HCT116 (cell line): ENCODE results near the gene TJP1. TPM values are rescaled to one million over a fixed set of nuclear protein-coding genes. Genes with fewer than 3 reads are reported as not detected.

ENCODE experiments used
- ATAC-seq: fragments of 200-7000 bp; cut with Tn5 transposase; 2 replicates; pipeline ENCODE4 v1.9.1; 2020; ENCODE audit warnings: mild to moderate bottlenecking, moderate library complexity
- BruUV-seq: library from RNA; stranded (reverse); fragments of 400-500 nt; replicated peaks from 2 replicates; lab custom pipeline; 2021; lab: Mats Ljungman, UMichigan
- CTCF ChIA-PET: fragments of 300-600 bp; sonication (Branson Sonifier 250); formaldehyde crosslinking; loops from one replicate; lab custom pipeline; 2021; ENCODE audit warnings: antibody characterized with exemption; lab: Charles Lee
- POLR2A ChIA-PET: fragments of 300-600, 350-600 bp; sonication (Branson Sonifier 250); formaldehyde crosslinking; loops from one replicate; lab custom pipeline; 2021; ENCODE audit warnings: antibody characterized with exemption; lab: Charles Lee
- RAD21 ChIA-PET, 2 experiments: fragments of 300-600 bp; sonication (Branson Sonifier 250); formaldehyde crosslinking; loops; one replicate each; lab custom pipeline; 2023; ENCODE audit warnings: low total read pairs in 2 of 2; ENCODE audit not compliant: uncharacterized antibody in 2 of 2, unreplicated experiment in 2 of 2, low non-redundant PET in 1 of 2; lab: Charles Lee
- DNase-seq: peaks from one replicate; pipeline ENCODE4 v3.0.0-alpha.2; 2010; ENCODE audit warnings: low read depth, low spot score
- H2AFZ ChIP-seq: fragments of 200-600 bp; shearing (Covaris generic), sonication (generic); 2 replicates; pipeline ENCODE4 v1.6.1; 2017; ENCODE audit warnings: low read depth, mixed run types, mixed read lengths, antibody characterized with exemption, low read length; ENCODE audit not compliant: poor library complexity, severe bottlenecking
- H3K27ac ChIP-seq: 2 replicates; pipeline ENCODE4 v1.5.1; 2012; ENCODE audit warnings: low read depth, low read length
- H3K27me3 ChIP-seq: fragments of 200-600 bp; sonication (generic); 2 replicates; pipeline ENCODE4 v1.6.1; 2016; ENCODE audit warnings: mixed run types, low read length, mixed read lengths; ENCODE audit not compliant: insufficient read depth
- H3K36me3 ChIP-seq, 2 experiments: fragments of 200-500 bp in 1 of 2; fragments of 200-600 bp in 1 of 2; sonication (Bioruptor generic) in 1 of 2; sonication (generic) in 1 of 2; 2 replicates each; pipeline versions ENCODE4 v1.5.1 to v1.6.1; 2014 to 2016; ENCODE audit warnings: low read length in 2 of 2, inconsistent platforms in 1 of 2, mixed read lengths in 1 of 2, mixed run types in 1 of 2; ENCODE audit not compliant: insufficient read depth in 2 of 2, control insufficient read depth in 1 of 2
- H3K4me1 ChIP-seq, 2 experiments: fragments of 200-600 bp in 1 of 2; sonication (generic) in 1 of 2; 2 replicates each; pipeline versions ENCODE4 v1.5.1 to v1.6.1; 2012 to 2017; ENCODE audit warnings: low read length in 2 of 2, inconsistent platforms in 1 of 2, mild to moderate bottlenecking in 1 of 2, mixed read lengths in 1 of 2, mixed run types in 1 of 2, moderate library complexity in 1 of 2; ENCODE audit not compliant: insufficient read depth in 2 of 2, control insufficient read depth in 1 of 2
- H3K4me2 ChIP-seq: fragments of 200-600 bp; sonication (generic); 2 replicates; pipeline ENCODE4 v1.6.1; 2017; ENCODE audit warnings: mixed run types, low read length, mixed read lengths
- H3K4me3 ChIP-seq, 2 experiments: fragments of 200-600 bp in 1 of 2; sonication (generic) in 1 of 2; replicated peaks in 1 of 2; 2 replicates each; pipeline ENCODE4 v1.5.1; 2011 to 2016; ENCODE audit warnings: low read length in 2 of 2, control low read depth in 1 of 2, low read depth in 1 of 2, mild to moderate bottlenecking in 1 of 2, mixed read lengths in 1 of 2, mixed run types in 1 of 2
- H3K79me2 ChIP-seq: fragments of 200-600 bp; sonication (generic); 2 replicates; pipeline ENCODE4 v1.6.1; 2017; ENCODE audit warnings: mild to moderate bottlenecking, mixed run types, low read length, moderate library complexity, mixed read lengths; ENCODE audit not compliant: insufficient read depth
- H3K9ac ChIP-seq: fragments of 200-600 bp; sonication (generic); 2 replicates; pipeline ENCODE4 v1.6.1; 2016; ENCODE audit warnings: low read length, mixed read lengths
- H3K9me2 ChIP-seq: fragments of 200-600 bp; sonication (generic), shearing (Covaris generic); 2 replicates; pipeline ENCODE4 v1.6.1; 2017; ENCODE audit warnings: mixed run types, mild to moderate bottlenecking, moderate library complexity; ENCODE audit not compliant: insufficient read depth
- H3K9me3 ChIP-seq, 2 experiments: fragments of 200-500 bp in 1 of 2; fragments of 200-600 bp in 1 of 2; sonication (Bioruptor generic) in 1 of 2; sonication (generic) in 1 of 2; 2 replicates each; pipeline ENCODE4 v1.6.1; 2014 to 2017; ENCODE audit warnings: low read length in 2 of 2, mixed read lengths in 2 of 2, inconsistent platforms in 1 of 2, low read depth in 1 of 2, mild to moderate bottlenecking in 1 of 2, mixed run types in 1 of 2, moderate library complexity in 1 of 2; ENCODE audit not compliant: control insufficient read depth in 1 of 2, insufficient read depth in 1 of 2
- H4K20me1 ChIP-seq: fragments of 200-600 bp; sonication (generic), shearing (Covaris generic); 2 replicates; pipeline ENCODE4 v1.6.1; 2017; ENCODE audit warnings: mixed run types, mild to moderate bottlenecking, moderate library complexity; ENCODE audit not compliant: insufficient read depth
- CEBPB ChIP-seq: IDR thresholded peaks from 2 replicates; pipeline ENCODE4 v1.6.1; 2012; ENCODE audit warnings: low read depth
- EGR1 ChIP-seq: IDR thresholded peaks from 2 replicates; pipeline ENCODE4 v1.6.1; 2012; ENCODE audit warnings: low read depth
- EZH2 ChIP-seq: fragments of 200-600 bp; sonication (generic); IDR thresholded peaks from 2 replicates; pipeline ENCODE4 v1.6.1; 2017; ENCODE audit warnings: antibody characterized with exemption, mixed run types
- FOSL1 ChIP-seq: IDR thresholded peaks from 2 replicates; pipeline ENCODE4 v1.6.1; 2012; ENCODE audit warnings: low read depth
- JUND ChIP-seq: IDR thresholded peaks from 2 replicates; pipeline ENCODE4 v1.6.1; 2012
- POLR2A ChIP-seq: IDR thresholded peaks from 2 replicates; pipeline ENCODE4 v1.7.0; 2011; ENCODE audit warnings: borderline replicate concordance; ENCODE audit not compliant: insufficient read depth, insufficient read length; ENCODE audit errors: extremely low read depth
- SIN3A ChIP-seq: IDR thresholded peaks from 2 replicates; pipeline ENCODE4 v1.6.1; 2012; ENCODE audit warnings: low read depth
- ZBTB33 ChIP-seq: IDR thresholded peaks from 2 replicates; pipeline ENCODE4 v1.6.1; 2011; ENCODE audit warnings: mild to moderate bottlenecking, low read length, moderate library complexity; ENCODE audit not compliant: insufficient replicate concordance; ENCODE audit errors: extremely low read depth
- ZFX ChIP-seq: fragments of 450-650 bp; IDR thresholded peaks from 2 replicates; pipeline ENCODE4 v1.6.1; 2017
- ZNF274 ChIP-seq: fragments of 200-500 bp; sonication (Bioruptor generic); IDR thresholded peaks from 2 replicates; pipeline ENCODE4 v1.6.1; 2014; ENCODE audit warnings: mild to moderate bottlenecking, low read depth, low read length, inconsistent platforms
- intact Hi-C: fragments of 100-400 bp; cut with micrococcal nuclease; formaldehyde crosslinking; loops from 2 replicates; pipeline ENCODE4 v1.10.0; 2022
- total RNA-seq: library from RNA; stranded (reverse); gene quantifications from one replicate; pipeline ENCODE4 v1.2.1, GENCODE V29; 2021; ENCODE audit not compliant: unreplicated experiment

TJP1 gene
- total RNA-seq, 1 experiment from 2014 or later, result 83.6 TPM

GRCh38 chr15:29788433-29789034, 33.7 kb downstream of the TJP1 start:
- H3K4me3 ChIP-seq, result no peak overlapping the region
- no peak for DNase-seq
- peak; percentile 52; the same call in 1 of the 2 replicates for ATAC-seq
- H3K4me2 ChIP-seq, result peak overlapping the region; percentile 17; the same call in 1 of the 2 replicates
- H3K9ac ChIP-seq, result no peak overlapping the region
- H2AFZ ChIP-seq, result no peak overlapping the region
- ChIA-PET POLR2A (no interaction called here), RAD21 (no interaction called here), CTCF (no interaction called here)
- intact Hi-C loops, result no loop called here
- TF ChIP-seq ZNF274, result no peak
- TF ChIP-seq ZFX, result no peak
- no peak for TF ChIP-seq SIN3A
- no peak for TF ChIP-seq POLR2A
- no peak for TF ChIP-seq EZH2
- TF ChIP-seq FOSL1, result no peak
- TF ChIP-seq ZBTB33, result no peak
- TF ChIP-seq JUND, result no peak
- TF ChIP-seq EGR1, result no peak
- no peak for TF ChIP-seq CEBPB
- peaks cover 0 to 37% of the 10 kb centered on the region in 2 experiments; a peak in 3 of 4 replicates for H3K4me1 ChIP-seq
- H3K27me3 ChIP-seq, result no peaks in the 10 kb centered on the region
- H3K9me2 ChIP-seq, result no peaks in the 10 kb centered on the region
- no peak overlapping the region for H3K27ac ChIP-seq
- peaks cover 71% of the 10 kb centered on the region for H3K79me2 ChIP-seq
- H4K20me1 ChIP-seq, result peaks cover 9% of the 10 kb centered on the region; the same call in 1 of the 2 replicates
- H3K9me3 ChIP-seq, result 0 out of 4 replicates have a peak, but pooled peaks cover 0 to 1% of the 10 kb centered on the region in 2 experiments
- BruUV-seq, result no TSS peak
- peaks cover 0 to 8% of the 10 kb centered on the region in 2 experiments; a peak in 1 of 4 replicates for H3K36me3 ChIP-seq
